Activated naive CD4-positive, alpha-beta T cell (primary cell): ENCODE measurements around the gene NR1I2.

Experiments used
- DNase-seq, 4 experiments: peaks; one replicate each; lab custom pipeline; 2025; lab: John Stamatoyannopoulos, UW

The NR1I2 gene

DNA sequence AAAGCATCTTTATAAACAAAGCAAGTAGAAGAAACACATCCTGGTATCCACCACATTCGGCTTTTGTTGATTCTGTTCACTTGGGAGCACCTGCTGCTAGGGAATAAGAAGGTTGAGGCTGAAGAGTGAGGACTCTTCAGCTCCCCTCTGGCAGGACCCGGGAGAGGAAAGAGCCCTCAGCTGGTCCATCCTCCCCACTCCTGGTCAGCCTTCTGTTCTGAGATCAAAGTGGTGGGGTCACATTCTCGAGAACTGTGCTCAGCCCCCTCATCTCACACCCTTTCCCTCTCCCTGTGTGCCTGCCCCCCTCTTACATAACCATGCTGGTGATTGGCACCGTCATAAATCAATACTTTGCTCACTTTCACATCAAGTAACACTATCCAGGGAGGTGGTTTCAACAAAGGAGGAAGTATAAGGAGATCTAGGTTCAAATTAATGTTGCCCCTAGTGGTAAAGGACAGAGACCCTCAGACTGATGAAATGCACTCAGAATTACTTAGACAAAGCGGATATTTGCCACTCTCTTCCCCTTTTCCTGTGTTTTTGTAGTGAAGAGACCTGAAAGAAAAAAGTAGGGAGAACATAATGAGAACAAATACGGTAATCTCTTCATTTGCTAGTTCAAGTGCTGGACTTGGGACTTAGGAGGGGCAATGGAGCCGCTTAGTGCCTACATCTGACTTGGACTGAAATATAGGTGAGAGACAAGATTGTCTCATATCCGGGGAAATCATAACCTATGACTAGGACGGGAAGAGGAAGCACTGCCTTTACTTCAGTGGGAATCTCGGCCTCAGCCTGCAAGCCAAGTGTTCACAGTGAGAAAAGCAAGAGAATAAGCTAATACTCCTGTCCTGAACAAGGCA lies at the start of gene NR1I2:
TSS of gene NR1I2 (plus strand) at position 772 of the 869 bp plus-strand sequence.
- DNase-seq, result no peak

DNA sequence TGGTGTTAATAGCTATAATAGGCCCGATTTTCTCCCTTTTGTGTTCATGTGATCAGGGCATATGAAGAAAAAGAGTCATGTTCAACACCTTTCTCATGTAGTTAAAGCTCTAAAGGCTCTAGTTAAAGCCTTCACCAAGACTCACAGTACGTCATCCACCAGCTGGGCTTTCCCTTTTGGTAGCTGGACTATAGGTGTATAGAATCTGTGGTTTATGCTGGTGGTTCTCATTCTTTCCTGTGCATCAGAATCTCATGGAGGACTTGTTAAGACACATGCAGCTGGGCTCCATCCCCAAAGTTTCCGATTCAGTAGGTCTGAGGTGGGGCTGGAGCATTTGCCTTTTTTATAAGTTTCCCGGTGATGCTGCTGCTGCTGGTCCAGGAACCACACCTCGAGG lies 48.1 kb upstream of the NR1I2 start:
- DNase-seq, result no peak

DNA sequence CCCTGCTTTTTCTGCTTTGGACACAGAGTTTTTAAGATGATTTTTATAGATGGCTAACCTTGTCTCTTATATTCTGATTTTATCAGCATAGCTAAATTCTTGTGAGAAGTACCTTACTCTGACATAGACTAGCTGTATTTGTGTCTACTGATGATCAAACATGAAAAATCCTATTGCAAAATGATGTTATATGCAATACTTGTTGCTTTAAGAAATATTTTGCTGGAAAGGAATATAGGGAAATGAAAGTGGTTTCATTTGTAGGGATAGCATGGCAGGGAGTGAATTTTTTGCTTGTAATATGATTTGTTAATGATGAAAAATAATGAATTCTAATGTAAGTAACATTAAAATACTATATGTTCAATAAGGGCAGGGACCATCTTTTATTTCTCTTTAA lies 43.2 kb upstream of the NR1I2 start:
- no peak for DNase-seq

DNA sequence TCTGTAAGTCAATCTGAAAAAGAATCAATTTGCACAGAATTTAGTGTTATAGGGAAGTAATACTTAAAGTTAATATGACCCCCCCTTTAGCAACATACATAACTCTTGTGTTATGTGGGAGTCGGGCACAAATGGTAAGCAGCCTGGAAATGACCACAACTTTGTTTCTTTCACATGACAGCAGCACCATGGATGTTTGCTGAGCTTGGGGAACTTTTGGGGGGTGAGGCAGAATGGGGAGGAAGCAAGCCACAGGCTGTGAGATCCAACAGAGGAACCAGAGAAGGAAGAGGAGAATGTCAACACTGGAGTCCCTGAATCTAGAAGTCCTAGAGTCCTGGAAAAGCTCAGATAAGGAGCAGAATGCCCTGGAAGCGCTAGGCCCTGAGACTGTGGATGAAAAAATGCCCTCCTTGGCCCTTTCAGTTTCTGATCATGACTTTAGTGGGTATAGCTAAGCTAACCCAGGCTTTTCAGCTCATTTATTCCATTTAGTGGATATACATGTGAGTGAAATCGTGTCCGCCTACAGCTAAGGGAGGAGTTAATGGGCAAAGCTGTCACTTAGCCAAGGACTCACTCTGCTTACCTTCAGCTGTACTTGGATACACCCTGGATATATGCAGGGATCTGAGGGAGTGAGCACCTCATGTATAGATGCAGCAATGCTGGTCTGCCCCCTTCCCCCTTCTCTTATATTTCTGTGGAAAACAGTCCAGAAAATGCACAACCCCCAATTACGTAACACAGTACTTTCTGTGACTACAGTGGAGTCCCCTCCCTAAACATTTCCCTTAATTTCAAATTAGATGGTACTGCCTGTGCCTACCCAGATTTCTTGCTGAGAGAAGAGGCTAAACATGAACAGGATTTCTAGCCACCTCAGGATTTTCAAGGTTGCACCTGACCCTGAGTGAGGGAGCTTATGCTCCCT lies 40.0 kb upstream of the NR1I2 start:
- no peak for DNase-seq

DNA sequence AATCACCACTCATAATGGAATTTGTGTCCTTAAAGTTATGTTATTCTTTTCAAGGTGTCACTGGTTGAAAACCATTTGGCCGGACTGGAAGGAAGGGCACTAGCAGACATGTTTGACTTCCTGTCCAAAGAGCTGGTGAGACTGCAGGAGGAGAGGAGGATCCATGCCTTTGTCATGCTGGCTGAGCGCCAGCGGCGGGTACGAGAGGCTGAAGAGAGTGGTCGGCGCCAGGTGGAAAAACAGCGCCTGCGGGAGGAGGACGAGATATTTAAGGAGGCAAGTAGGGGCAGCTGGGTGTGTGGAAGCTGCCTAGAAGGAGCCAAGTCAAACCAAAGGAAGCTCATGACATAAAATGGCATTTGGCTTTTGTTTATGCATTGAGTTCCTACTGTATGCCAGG lies 38.0 kb upstream of the NR1I2 start:
- DNase-seq, result no peak

DNA sequence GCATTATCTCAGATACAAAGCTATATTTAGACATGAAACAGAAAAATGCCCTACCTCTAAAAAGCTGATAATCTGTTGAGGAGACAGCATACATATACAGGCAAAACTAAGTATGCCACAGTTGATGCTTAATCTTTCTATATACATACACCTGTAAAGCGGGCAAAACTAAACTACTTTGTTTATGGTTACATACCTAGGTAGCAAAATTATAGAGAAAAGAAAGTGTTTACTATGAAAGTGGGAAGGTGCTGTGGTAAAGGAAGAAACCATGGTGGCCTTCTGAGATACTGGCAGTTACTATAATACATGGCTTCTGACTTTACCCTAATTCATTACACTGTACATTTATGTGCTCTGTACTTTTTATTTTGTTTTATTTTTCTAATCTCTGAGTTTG lies 36.0 kb upstream of the NR1I2 start:
- no peak for DNase-seq

DNA sequence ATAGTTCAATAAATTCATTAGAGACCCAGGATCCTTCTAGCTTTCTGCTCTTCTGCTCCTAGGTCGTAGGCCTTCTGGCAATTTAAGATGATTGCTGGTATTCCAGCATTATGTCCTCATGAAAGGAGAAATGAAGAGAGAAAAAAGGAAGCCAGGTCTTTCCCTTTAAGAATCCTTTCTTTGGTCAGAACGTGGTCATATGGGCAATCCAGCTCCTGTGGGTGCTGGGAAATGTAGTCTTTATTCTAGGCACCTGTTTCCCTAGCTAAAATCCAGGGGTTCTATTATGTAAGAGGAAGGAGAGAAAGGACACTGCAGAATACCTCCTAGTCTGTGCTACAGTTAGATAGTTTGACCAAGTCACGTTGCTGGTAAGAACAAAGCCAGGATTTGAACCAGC lies 35.5 kb upstream of the NR1I2 start:
- no peak for DNase-seq

DNA sequence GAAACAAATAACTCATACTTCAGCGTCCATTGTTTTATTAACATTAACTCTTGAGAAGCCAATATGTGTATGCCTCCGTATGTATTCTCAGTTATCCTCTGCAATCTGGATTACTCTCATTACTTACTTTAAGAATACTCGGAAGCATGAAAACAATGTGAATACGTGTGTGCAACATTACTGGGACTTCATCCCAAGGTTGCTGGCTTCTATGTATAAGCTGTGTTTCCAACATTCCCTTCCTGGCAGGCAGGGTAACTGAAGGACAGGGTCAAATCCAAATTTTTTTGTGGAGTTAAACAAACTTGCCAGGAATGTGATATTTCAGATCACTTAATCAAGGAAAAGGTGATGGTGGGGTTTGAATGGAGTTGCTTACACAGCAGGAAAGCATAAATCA lies 34.5 kb upstream of the NR1I2 start:
- no peak for DNase-seq

DNA sequence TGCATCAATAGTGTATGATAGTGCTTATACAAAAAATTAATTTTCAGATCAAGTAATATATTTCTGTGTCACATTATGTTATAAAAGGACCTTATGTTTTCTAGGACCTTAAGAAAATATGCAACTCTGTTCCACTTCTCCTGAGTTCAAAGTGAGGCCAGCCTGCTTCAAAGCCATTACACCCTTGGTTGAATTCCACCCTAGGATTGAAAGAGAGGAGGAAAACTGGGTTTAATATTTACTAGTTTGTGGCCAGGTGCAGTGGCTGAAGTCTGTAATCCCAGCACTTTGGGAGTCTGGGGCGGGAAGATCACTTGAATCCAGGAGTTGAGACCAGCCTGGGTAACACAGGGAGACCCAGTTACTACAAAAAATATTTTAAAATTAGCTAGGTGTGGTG lies 32.9 kb upstream of the NR1I2 start:
- DNase-seq, result no peak

DNA sequence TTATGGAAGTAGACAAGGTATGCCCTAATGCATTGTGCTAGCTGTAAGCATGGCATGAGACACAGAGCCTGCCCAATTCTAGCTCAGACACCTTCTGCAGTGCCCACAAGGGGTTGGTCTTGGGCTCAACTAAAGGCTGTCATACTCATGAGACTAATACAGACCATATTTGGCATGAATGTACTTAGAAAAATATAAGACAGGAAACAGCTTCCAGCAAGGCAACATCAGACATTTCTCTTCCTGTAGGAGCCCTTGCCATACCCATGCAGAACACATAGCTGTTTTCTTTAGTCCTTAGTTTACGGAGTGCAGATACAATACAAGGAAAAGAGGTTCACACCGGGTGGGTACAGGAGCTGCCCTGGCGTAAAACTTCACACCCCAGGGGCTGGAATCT lies 30.5 kb upstream of the NR1I2 start:
- no peak for DNase-seq

DNA sequence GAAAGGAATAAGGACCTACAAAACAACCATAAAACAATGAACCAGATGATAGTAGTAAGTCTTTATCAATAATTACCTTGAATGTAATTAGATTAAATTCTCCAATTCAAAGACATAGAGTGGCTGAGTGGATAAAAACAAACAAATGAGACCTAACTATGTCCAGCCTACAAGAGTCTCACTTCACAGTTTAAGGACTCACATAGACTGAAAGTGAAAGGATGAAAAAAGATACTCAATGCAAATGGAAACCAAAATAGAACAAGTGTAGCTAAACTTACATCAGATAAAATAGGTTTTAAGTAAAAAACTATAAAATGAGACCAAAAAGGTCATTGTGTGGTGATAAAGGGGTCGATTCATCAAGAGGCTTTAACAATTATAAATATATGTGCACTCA lies 21.9 kb upstream of the NR1I2 start:
- no peak for DNase-seq

DNA sequence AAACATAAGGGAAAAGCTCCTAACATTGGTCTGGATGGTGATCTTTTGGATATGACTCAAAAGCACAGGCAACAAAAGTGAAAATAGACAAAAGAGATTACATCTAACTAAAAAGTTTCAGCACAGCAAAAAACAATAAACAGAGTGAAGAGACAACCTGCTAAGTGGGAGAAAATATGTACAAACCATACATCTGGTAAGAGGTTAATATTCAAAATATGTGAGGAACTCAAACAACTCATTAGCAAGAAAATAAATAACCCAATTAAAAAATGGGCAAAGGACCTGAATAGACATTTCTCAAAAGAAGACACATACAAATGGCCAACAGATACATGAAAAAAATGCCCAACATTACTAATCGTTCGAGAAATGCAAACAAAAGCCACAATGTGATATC lies 19.0 kb upstream of the NR1I2 start:
- no peak for DNase-seq

DNA sequence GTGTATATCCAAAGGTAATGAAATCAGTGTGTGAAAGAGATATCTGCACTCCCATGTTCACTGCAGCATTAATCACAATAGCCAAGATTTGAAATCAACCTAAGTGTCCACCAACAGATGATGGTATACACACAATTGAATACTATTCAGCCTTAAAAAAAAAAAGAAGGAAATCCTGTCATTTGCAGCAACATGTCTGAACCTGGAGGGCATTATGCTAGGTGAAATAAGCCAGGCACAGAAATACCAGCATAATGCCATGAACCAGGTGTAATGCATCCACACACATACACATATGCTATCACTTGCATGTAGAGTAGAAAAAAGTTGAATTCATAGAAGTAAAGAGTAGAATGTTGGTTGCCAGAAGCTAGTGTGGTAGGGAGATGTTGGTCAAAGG lies 18.4 kb upstream of the NR1I2 start:
- DNase-seq, result no peak

DNA sequence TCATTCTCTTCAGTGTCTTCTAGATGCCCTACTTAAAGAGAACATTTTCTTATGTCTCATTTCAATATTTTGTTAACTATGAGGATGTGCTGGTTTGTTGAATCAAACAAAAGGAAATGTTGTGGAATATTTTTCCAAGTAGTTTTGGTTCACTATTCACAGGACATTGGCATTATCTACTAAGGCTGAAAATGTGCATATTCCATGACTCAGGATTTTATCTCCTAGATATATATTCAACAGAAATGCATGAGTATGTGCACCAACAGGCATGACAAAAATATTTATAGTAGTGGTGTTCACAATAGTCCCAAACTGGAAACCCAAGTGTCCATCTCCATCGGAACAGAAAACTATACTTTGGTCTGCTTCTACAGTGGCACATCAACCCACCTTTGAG lies 16.7 kb upstream of the NR1I2 start:
- DNase-seq, result no peak

DNA sequence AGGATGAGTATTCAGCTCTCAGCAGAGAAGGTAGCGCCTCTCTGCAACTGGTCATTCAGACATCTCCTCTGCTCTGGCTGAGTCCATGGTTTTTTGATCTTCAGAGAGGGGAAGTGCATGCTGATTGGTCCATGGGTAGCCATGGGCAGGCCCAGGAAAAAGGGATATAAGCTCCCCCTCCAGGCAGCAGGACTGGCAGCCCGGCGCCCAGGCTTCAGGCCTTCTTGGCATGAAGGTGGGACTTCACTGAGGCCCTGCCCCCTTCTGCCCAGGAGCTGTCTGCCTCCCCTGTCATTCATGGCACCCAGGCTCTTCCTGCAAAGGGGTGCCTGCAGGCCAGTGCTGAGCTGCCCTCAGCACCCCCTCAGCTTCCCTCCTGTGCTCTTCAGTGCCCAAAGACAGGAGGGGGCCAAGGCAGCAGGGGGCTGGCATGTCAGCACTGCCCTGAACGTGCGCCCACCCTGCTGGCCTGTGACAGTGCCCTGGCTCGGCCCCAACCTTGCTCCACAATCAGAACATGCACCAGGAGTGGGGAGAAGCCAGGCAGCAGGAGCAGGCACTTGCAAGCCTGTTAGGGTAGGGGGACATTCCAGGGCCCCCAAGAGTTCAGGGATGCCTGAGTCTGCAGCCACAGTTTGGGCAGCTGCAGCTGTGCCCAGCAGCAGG lies 13.8 kb upstream of the NR1I2 start:
- no peak for DNase-seq

DNA sequence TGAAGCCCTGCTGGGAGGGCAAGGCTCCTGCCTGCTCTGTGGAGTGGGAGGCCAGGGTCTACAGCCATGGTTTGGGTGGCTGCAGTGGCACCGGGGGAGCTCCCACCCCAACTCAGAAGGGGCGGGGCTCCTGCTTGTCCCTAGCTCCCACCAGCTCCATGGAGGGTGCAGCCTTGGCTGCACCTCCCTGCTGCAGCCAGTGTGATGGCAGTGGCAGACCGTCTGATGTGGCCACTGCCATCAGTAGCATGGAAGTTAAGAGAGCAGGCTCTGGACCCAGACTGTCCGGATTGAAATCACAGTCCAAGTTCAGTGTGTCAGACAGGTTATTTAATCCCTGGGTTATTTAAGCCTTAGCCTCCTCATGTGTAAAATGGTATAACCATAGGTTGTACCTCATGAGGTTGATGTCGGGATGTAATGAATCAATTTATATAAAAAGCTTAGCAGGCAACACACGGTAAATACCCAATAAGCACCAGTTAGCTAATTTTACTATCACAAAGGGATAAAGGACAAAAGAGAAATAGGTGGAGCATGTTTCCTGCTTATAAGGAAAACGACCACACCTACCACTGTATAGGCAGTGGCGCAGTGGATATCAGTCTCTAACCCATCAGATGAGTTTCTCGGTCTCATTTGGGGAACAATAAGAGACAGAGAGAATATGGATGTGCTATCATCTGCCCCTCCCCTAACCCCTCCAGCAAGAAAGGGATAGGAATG lies 13.1 kb upstream of the NR1I2 start:
- DNase-seq, result no peak

DNA sequence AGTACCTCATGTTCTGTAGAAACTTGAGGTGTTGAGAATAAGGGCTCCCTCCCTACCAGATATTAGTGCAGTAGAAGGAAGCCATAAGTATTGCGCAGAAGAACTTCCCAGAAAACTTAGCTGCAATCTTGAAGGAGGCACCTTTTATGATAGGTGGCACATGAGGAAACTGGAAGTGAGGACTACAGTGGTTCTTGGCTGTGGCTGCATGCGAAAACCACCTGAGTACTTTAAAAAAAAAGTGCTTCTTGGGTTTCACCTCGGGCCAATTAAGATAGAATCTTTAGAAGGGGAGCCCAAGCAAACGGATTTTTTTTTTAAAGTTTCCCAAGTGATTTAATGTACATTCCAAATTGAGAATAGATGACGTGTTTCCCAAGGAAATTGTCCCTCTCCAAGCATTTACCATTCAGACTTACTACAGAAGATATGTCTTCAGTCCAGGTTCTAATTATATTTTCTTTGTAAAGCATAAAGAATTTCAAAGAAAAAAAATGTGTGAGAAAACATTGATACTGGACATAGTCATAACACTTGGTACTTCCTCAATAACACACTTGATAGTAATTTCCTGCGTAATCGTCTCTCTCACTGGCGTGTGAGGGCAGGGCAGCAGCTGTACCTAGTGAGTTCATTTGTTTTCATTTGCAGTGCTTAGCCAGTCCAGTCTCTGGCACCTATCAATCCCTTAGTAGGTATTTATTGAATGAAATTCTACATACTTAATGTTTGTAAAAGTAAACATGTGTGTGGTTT lies 12.3 kb upstream of the NR1I2 start:
- DNase-seq, result no peak

DNA sequence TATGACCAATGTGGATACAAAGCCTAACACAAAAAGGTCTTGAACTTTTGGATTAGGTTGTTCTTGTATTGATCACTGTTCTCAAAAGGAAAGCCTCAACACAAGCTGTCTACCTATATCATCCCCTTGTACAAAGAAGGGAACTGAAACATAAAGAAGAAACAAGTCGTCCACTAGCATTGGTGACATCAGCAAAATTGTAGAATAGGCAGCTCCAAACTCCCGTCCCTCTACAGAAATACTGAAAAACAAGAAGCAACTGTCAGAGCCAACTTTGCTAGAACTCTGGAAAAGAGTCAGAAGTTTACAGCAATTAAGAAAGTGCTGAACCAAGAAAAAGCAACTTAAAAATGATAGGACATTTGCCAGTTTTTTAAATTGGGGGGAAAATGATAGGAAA lies 7.5 kb upstream of the NR1I2 start:
- DNase-seq, result no peak

DNA sequence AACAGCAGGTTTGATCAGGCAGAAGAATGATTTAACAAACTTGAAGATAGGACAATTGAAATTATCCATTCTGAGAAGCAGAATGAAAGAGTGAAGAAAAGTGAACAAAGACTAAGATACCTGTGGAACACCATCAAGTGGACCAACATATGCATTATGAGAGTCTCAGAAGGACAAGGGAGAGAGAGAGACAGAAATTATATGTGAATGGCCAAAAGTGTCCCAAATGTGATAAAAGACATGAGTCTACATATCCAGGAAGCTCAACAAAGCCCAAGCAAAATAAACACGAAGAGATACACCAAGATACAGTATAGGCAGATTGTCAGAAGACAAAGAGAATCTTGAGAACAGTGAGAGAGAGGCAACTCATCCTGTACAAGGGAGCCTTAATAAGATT lies 5.6 kb upstream of the NR1I2 start:
- no peak for DNase-seq

DNA sequence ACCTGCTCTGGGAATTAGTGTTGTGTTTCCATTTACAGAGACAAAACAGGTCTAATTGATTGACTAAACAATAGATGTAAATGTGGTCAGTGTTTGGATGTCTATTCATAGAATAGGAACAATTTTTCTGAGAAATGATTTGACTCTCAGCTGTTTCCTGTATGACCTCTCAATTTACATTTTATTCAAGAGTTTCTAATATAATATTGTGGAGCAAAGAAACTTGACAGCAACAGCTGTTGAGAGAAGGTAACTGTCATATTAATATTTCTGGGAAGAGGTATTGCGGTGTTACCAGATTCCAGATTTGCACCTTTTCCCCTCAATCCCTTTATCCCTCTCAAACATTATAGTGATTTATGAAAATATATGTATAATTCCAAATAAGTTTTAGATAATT lies 3.7 kb upstream of the NR1I2 start:
- DNase-seq, result no peak

DNA sequence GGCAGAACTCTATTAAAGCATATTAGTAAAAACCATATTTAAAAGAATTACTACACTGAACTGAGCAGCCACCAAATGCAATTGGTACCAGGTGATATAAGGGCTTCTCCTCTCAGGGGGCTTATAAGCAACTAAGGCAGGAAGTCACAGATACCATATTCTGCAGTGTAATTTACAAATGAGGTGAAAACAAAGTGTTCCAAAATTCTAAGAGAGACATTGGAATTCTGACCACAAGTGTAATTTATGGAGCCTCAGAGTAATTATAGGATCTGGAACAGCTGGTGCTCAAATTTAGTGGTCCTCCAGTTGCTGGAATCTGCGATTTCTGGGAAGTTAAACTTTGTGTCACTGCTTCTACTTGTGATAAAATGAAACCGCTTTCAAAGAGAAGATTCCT lies 3.1 kb upstream of the NR1I2 start:
- DNase-seq, result no peak
